ENCODE measurements around the gene NID2. TPM values are rescaled to one million over a fixed set of nuclear protein-coding genes. Genes with fewer than 3 reads are reported as not detected.

Gene NID2
- total RNA-seq, 1 experiment from 2014 or later, result 0.31 TPM

Other genes with a start within 250 kb of the NID2 start
- gene GNG2, start 208.4 kb downstream of the NID2 start, total RNA-seq (2014; rRNA removed; shearing (Covaris generic)), result not detected in 2 replicates
- 72.9 and 112 TPM in 2 replicates for gene RTRAF, start 79.5 kb downstream of the NID2 start, total RNA-seq (2014; rRNA removed; shearing (Covaris generic))
- not detected in 2 replicates for gene PTGDR, start 198.6 kb upstream of the NID2 start, total RNA-seq (2014; rRNA removed; shearing (Covaris generic))
- gene PTGER2, start 245.3 kb upstream of the NID2 start, total RNA-seq (2014; rRNA removed; shearing (Covaris generic)), result not detected in 2 replicates